Measurements from ENCODE around the gene CRMP1. TPM values are rescaled to one million over a fixed set of nuclear protein-coding genes. Genes with fewer than 3 reads are reported as not detected.
A peak's percentile ranks its signal among the peaks of the same experiment; 100 is the strongest.
"Not testable (repeated sequence)": the region's sequence is repeated elsewhere in the genome, so short reads cannot be mapped to it uniquely, and the experiment has no call there.

The CRMP1 gene
- total RNA-seq, 2 donors from 2014 or later: not detected

DNA sequence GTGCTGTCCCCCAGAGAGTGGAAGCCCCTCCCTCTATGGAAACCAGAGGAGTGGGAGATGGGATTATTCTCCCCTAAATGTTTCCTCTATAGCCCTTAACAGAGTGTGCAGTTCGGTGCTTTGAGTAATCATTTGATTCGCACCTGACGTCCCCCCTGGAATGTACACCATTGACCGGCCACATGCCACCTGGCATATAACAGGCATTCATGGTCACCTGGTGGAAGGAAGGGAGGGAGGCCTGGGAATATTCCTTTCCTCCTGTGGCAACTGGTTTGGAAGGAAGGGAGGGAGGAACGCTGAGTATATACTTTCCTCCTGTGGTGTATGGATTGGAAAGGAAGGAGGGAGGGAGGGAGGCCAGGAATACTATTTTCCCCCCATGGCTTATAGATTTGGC, 77.2 kb downstream of the CRMP1 start:
- Mint-ChIP-seq H3K9me3 (no peaks in the 10 kb centered on the region), H3K4me1 (no peaks in the 10 kb centered on the region), H3K4me3 (no peak overlapping the region), H3K27ac (no peak overlapping the region), H3K36me3 (ENCODE audit: low read depth) (peaks cover 7% of the 10 kb centered on the region), H3K27me3 (no peaks in the 10 kb centered on the region)
- no peak for ATAC-seq (replicated peaks)

DNA sequence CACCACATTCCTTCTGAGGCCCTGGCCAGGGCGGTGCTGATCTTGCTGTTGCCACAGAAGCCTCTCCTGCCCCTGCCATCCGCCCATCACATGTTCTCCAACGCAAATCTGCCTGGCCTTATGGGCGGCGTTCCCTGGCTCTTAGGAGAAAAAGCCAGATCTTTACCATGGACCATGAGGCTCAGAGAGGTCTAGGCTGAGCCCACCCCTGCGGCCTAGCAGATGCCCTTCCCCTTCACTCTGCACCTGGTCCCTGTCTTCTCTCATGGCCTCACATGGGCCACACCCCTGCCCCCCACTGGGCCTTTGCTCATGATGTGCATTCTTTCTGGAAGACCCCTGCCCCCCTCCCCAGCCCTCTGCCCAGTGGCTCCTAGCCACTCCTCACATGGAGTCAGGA, 78.5 kb downstream of the CRMP1 start:
- Mint-ChIP-seq H3K27ac (no peak overlapping the region), H3K4me1 (no peaks in the 10 kb centered on the region), H3K9me3 (no peaks in the 10 kb centered on the region), H3K27me3 (no peaks in the 10 kb centered on the region), H3K4me3 (no peak overlapping the region), H3K36me3 (ENCODE audit: low read depth) (peaks cover 7% of the 10 kb centered on the region)
- ATAC-seq (replicated peaks): no peak

- H3K9me3 Mint-ChIP-seq: no peaks in the 10 kb centered on the region
- H3K36me3 Mint-ChIP-seq (ENCODE audit: low read depth): peaks cover 7% of the 10 kb centered on the region
- H3K4me1 Mint-ChIP-seq: no peaks in the 10 kb centered on the region
- no peak for ATAC-seq (replicated peaks)
- H3K27ac Mint-ChIP-seq: no peak overlapping the region
- H3K4me3 Mint-ChIP-seq: no peak overlapping the region
- no peaks in the 10 kb centered on the region for H3K27me3 Mint-ChIP-seq
Observed at GRCh38 chr4:5813882-5814255, 79.0 kb downstream of the CRMP1 start.

- Mint-ChIP-seq H3K27ac (no peak overlapping the region), H3K36me3 (ENCODE audit: low read depth) (peaks cover 7% of the 10 kb centered on the region), H3K4me3 (no peak overlapping the region), H3K4me1 (no peaks in the 10 kb centered on the region), H3K9me3 (no peaks in the 10 kb centered on the region), H3K27me3 (no peaks in the 10 kb centered on the region)
- peak; percentile 62 for ATAC-seq (replicated peaks)
Observed at GRCh38 chr4:5812506-5813229, 80.2 kb downstream of the CRMP1 start.

GRCh38 chr4:5812057-5812456, 80.8 kb downstream of the CRMP1 start:
- H3K27ac Mint-ChIP-seq; ATAC-seq (replicated peaks); H3K9me3 Mint-ChIP-seq; H3K36me3 Mint-ChIP-seq (ENCODE audit: low read depth); H3K4me1 Mint-ChIP-seq; H3K27me3 Mint-ChIP-seq; H3K4me3 Mint-ChIP-seq: not testable (repeated sequence)

- H3K4me1 Mint-ChIP-seq: no peaks in the 10 kb centered on the region
- H3K27me3 Mint-ChIP-seq: no peaks in the 10 kb centered on the region
- peaks cover 7% of the 10 kb centered on the region for H3K36me3 Mint-ChIP-seq (ENCODE audit: low read depth)
- no peak overlapping the region for H3K4me3 Mint-ChIP-seq
- no peak for ATAC-seq (replicated peaks)
- no peak overlapping the region for H3K27ac Mint-ChIP-seq
- H3K9me3 Mint-ChIP-seq: no peaks in the 10 kb centered on the region
Observed at GRCh38 chr4:5810770-5811430, 82.0 kb downstream of the CRMP1 start.

DNA sequence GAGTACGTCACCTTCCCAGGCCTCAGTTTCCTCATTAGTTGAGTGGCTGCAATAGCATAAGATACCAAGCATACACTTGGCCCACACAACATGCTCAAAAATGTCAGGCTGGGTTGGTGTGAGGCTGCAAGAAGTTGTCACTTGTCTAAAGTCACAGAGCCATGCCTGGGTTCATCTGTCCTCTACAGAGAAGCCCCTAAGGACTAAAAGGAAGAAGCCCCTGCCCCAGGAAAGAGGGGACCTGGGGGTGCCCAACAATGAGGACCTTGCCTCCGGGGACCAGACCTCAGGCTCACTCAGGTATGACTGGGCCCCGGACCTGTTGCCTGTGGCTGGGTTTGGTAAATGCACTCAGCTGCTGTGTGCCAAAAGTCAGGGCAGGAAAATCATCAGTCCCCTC, 82.7 kb downstream of the CRMP1 start:
- no peaks in the 10 kb centered on the region for H3K4me1 Mint-ChIP-seq
- no peak for ATAC-seq (replicated peaks)
- no peaks in the 10 kb centered on the region for H3K27me3 Mint-ChIP-seq
- H3K4me3 Mint-ChIP-seq: no peak overlapping the region
- no peaks in the 10 kb centered on the region for H3K9me3 Mint-ChIP-seq
- H3K36me3 Mint-ChIP-seq (ENCODE audit: low read depth): peaks cover 7% of the 10 kb centered on the region
- no peak overlapping the region for H3K27ac Mint-ChIP-seq

GRCh38 chr4:5809216-5809776, 83.6 kb downstream of the CRMP1 start:
- Mint-ChIP-seq H3K4me3 (no peak overlapping the region), H3K9me3 (no peaks in the 10 kb centered on the region), H3K27me3 (no peaks in the 10 kb centered on the region), H3K36me3 (ENCODE audit: low read depth) (peaks cover 7% of the 10 kb centered on the region), H3K4me1 (no peaks in the 10 kb centered on the region), H3K27ac (no peak overlapping the region)
- peak; percentile 5 for ATAC-seq (replicated peaks)

DNA sequence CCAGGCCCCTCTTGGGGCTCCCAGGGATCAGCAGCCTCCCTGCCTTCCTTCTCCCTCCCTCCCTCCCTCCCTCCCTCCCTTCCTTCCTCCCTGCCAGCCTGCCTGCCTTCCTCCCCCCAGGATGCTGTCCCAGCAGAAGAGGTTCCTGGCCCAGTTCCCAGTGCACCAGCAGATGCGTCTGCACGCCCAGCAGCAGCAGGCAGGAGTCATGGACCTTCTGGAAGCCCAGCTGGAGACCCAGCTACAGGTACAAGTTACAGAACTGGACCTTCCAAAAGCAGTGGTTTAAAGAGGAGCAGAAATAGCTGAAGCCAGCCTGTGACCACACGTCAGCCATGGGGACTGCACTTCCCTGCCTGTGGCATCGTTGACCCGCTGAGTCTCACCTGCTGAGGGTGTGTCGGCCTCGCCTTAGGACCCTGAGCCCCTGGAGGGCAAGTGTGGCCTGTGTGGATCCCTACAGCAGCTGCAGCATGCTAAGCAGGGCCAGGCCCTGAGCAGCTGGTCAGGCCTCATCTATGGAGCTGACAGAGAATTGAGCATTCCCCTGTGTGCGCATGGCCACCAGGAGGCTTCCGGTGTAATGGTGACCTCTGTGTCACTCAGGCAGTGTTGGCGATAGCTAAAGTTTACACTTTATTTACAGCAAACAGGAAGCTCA, 84.7 kb downstream of the CRMP1 start:
- Mint-ChIP-seq H3K36me3 (ENCODE audit: low read depth) (peaks cover 7% of the 10 kb centered on the region), H3K27ac (no peak overlapping the region), H3K4me3 (no peak overlapping the region), H3K4me1 (no peaks in the 10 kb centered on the region), H3K9me3 (no peaks in the 10 kb centered on the region), H3K27me3 (no peaks in the 10 kb centered on the region)
- ATAC-seq (replicated peaks): no peak

- Mint-ChIP-seq H3K4me1 (no peaks in the 10 kb centered on the region), H3K36me3 (ENCODE audit: low read depth) (no peaks in the 10 kb centered on the region), H3K27ac (no peak overlapping the region), H3K4me3 (no peak overlapping the region), H3K9me3 (no peaks in the 10 kb centered on the region), H3K27me3 (no peaks in the 10 kb centered on the region)
- no peak for ATAC-seq (replicated peaks)
Observed at GRCh38 chr4:5805270-5805669, 87.6 kb downstream of the CRMP1 start.

- no peaks in the 10 kb centered on the region for H3K9me3 Mint-ChIP-seq
- H3K4me1 Mint-ChIP-seq: no peaks in the 10 kb centered on the region
- no peak for ATAC-seq (replicated peaks)
- no peaks in the 10 kb centered on the region for H3K36me3 Mint-ChIP-seq (ENCODE audit: low read depth)
- H3K27me3 Mint-ChIP-seq: no peaks in the 10 kb centered on the region
- no peak overlapping the region for H3K4me3 Mint-ChIP-seq
- H3K27ac Mint-ChIP-seq: no peak overlapping the region
Observed at GRCh38 chr4:5804656-5805055, 88.2 kb downstream of the CRMP1 start.

GRCh38 chr4:5802565-5802964, 90.3 kb downstream of the CRMP1 start:
- Mint-ChIP-seq H3K4me1 (no peaks in the 10 kb centered on the region), H3K36me3 (ENCODE audit: low read depth) (no peaks in the 10 kb centered on the region), H3K27me3 (no peaks in the 10 kb centered on the region), H3K9me3 (no peaks in the 10 kb centered on the region), H3K27ac (no peak overlapping the region), H3K4me3 (no peak overlapping the region)
- no peak for ATAC-seq (replicated peaks)

- Mint-ChIP-seq H3K27me3 (no peaks in the 10 kb centered on the region), H3K4me1 (no peaks in the 10 kb centered on the region), H3K27ac (no peak overlapping the region), H3K4me3 (no peak overlapping the region), H3K36me3 (ENCODE audit: low read depth) (no peaks in the 10 kb centered on the region), H3K9me3 (no peaks in the 10 kb centered on the region)
- ATAC-seq (replicated peaks): no peak
Observed at GRCh38 chr4:5801696-5802095, 91.2 kb downstream of the CRMP1 start.

- Mint-ChIP-seq H3K36me3 (ENCODE audit: low read depth) (no peaks in the 10 kb centered on the region), H3K9me3 (no peaks in the 10 kb centered on the region)
Observed at GRCh38 chr4:5800496-5800895, 92.4 kb downstream of the CRMP1 start.

GRCh38 chr4:5799406-5799805, 93.5 kb downstream of the CRMP1 start:
- no peaks in the 10 kb centered on the region for H3K27me3 Mint-ChIP-seq
- no peaks in the 10 kb centered on the region for H3K36me3 Mint-ChIP-seq (ENCODE audit: low read depth)
- H3K4me3 Mint-ChIP-seq: no peak overlapping the region
- H3K4me1 Mint-ChIP-seq: no peaks in the 10 kb centered on the region
- ATAC-seq (replicated peaks): no peak
- H3K27ac Mint-ChIP-seq: no peak overlapping the region
- H3K9me3 Mint-ChIP-seq: no peaks in the 10 kb centered on the region

More at GRCh38 chr4:5800496-5800895, 92.4 kb downstream of the CRMP1 start:
- H3K4me1 Mint-ChIP-seq: no peaks in the 10 kb centered on the region
- H3K27ac Mint-ChIP-seq: no peak overlapping the region
- H3K4me3 Mint-ChIP-seq: no peak overlapping the region
- H3K27me3 Mint-ChIP-seq: no peaks in the 10 kb centered on the region
- no peak for ATAC-seq (replicated peaks)

Measured in activated T-helper 17 cell treated with anti-CD3 and anti-CD28 coated beads, Interleukin-2, amount 50 U/mL, for 72 hours (primary cell).